ENCODE results near the gene SLC6A6.

SLC6A6 gene

DNA sequence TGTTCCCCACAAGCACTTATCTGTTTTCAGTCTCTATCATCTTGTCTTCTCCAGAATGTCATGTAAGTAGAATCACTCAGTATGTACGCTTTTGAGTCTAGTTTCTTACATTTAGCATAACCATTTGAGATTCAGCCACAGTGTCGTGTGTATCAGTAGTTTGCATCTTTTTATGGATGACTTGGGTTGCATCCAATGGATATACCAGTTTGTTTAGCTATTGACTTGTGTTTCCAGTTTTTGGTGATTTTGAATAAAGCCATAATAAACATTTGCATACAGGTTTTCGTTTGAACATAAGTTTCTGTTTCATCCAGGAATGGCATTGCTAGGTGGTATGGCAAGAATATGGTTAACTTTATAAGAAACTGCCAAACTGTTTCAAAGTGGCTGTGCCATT, 125.7 kb downstream of the SLC6A6 start:
- TF ChIP-seq, protein P1, sequence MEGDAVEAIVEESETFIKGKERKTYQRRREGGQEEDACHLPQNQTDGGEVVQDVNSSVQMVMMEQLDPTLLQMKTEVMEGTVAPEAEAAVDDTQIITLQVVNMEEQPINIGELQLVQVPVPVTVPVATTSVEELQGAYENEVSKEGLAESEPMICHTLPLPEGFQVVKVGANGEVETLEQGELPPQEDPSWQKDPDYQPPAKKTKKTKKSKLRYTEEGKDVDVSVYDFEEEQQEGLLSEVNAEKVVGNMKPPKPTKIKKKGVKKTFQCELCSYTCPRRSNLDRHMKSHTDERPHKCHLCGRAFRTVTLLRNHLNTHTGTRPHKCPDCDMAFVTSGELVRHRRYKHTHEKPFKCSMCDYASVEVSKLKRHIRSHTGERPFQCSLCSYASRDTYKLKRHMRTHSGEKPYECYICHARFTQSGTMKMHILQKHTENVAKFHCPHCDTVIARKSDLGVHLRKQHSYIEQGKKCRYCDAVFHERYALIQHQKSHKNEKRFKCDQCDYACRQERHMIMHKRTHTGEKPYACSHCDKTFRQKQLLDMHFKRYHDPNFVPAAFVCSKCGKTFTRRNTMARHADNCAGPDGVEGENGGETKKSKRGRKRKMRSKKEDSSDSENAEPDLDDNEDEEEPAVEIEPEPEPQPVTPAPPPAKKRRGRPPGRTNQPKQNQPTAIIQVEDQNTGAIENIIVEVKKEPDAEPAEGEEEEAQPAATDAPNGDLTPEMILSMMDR (IDR thresholded peaks at IDR 0.05; ENCODE audit: low read depth, low read length, missing control alignments), result no peak
- no peak overlapping the region for H3K4me3 ChIP-seq (replicated peaks; ENCODE audit: low read depth, low read length)
- no peak for DNase-seq (ENCODE audit: extremely low read depth, low read depth)

DNA sequence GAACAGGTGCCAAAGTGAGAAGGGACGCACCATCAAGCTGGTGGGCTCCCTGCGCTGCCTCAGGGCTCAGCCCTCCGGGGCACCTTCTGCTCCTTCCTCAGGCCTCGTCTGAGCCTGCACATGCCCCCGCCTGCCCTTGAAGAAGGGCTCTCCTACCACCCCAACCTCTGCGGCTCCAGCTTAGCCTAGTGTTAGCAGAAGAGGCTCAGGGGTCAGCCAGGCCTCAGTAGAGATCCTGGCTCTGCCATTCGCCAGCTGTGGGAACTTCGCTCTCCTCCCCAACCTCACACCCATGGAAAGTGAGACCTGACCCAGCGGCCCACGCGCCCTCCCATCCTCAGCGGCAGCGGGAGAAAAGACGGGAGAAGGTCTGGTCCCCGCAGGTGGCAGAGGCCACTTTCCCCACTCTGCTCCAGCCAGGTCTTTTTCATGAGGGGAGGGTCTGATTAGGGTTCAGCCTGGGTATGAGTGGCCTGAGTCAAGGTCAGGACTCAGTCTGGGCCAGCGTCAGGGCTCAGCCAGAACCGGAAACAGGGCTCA, 129.5 kb downstream of the SLC6A6 start:
- DNase-seq (ENCODE audit: extremely low read depth, low read depth), result no peak
- TF ChIP-seq, protein P1 (IDR thresholded peaks at IDR 0.05; ENCODE audit: low read depth, low read length, missing control alignments), result no peak
- H3K4me3 ChIP-seq (replicated peaks; ENCODE audit: low read depth, low read length), result no peak overlapping the region

DNA sequence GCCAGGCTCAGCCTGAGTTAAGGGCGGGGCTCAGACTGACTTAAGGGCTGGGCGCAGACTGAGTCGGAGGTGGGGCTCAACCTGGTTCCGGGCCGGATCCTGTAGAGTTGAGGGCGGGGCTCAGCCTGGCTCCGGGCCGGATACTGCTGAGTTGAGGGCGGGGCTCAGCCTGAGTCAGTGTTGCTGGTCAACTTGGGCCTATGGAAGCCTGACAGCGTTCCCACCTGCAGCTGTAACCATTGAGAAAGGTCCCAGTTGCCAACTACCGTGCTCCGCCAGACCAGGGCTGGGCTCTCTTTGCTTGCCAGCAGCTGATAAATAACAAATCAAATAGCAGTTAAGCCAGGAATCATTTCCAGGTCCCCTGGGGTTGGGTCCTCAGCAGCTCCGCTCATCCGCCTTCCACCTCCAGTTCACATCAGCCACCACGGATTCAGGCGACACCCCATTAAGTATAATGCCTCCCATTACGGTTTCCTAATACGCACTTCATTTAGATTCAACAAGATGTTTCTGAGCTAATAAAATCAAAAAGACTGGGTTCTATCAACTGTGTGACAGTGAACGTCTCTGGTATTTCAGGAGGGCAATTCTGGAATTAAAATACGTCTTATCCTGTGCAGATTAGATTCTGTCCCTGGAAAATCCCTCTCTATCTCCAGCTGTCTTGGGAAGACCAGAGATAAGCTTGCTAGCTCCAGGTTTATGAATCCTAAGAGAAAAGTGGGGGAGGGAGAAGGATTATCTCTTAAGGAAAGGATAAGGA, 130.5 kb downstream of the SLC6A6 start:
- TF ChIP-seq, protein P1 (IDR thresholded peaks at IDR 0.05; ENCODE audit: low read depth, low read length, missing control alignments), result no peak
- DNase-seq (ENCODE audit: extremely low read depth, low read depth), result no peak
- H3K4me3 ChIP-seq (replicated peaks; ENCODE audit: low read depth, low read length), result no peak overlapping the region

DNA sequence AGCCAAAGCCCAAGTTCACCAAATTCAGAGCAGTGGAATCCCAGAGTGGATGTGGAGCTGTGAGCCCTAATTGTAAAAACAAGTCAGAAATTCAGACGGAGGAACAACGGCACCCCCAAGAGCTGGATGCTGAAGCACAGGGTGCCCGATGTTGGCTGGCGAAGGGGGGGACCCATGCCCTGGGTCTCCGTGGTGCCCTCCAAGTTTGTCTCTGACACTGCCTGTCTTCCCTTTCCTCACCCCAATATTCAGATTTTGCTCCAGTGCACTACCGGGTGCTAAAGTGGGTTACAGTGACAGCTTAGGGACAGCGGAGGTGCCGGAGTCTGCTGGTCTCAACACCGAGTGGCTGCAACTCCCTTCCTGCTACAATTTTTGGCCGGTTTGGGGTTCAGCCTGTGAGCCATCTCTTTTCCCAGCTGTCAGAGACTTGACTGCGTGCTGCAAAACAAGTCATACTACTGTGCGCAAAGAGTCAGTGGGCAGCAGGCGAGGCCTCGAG, 131.1 kb downstream of the SLC6A6 start:
- TF ChIP-seq, protein P1 (IDR thresholded peaks at IDR 0.05; ENCODE audit: low read depth, low read length, missing control alignments), result no peak
- no peak overlapping the region for H3K4me3 ChIP-seq (replicated peaks; ENCODE audit: low read depth, low read length)
- DNase-seq (ENCODE audit: extremely low read depth, low read depth), result no peak

DNA sequence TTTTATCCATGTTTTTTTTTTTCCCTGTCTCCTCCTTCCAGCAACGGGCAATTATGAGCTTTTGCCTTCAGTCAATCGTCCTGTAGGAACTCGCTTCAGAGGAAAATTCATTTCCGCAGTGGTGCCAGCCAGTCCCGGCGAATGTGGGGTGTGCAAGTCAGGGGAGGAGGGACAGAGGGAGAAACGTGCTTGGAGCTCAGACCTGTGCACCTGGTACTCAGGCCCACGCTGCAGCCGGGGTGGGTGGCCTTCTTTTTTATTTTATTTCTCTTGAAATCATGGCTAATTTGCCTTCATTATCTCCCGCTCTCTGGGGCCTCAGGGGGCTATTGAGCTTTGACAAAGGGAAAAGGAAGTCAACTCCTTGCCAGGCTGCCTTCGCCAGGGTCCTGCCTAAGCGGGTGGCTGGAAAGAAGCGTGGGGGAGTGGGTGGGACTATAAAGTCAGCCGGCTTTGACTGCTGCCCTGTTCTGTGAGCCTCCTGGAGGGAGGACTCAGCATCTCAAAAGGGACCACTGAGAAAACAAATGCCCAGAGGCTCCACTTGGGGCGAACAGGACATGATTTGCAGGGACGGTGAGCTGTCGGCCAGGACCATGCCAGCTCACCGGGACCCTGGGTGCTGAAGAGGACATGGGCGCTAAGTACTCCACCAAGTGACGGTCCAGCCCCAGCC, 132.2 kb downstream of the SLC6A6 start:
- H3K4me3 ChIP-seq (replicated peaks; ENCODE audit: low read depth, low read length), result no peak overlapping the region
- no peak for DNase-seq (ENCODE audit: extremely low read depth, low read depth)
- TF ChIP-seq, protein P1 (IDR thresholded peaks at IDR 0.05; ENCODE audit: low read depth, low read length, missing control alignments), result no peak

DNA sequence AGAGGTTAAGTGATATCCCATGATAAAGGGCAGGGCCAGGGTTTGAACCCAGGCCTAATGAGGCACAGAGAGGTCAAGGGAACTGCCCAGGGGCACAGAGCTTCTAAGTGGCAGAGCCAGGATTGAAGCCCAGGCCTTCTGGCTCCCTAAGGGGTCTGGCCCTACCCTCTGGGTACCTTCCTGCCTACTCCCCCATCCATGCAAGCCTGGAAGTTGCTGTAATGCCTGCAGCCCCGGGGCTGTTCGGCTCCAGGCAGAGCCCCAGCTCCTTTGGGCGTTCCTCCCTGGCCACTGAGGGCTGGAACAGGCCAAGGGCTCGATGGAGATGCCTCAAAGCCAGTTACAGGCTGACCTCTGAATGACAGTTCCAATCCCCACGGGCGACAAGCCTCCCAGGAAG, 133.2 kb downstream of the SLC6A6 start:
- TF ChIP-seq, protein P1 (IDR thresholded peaks at IDR 0.05; ENCODE audit: low read depth, low read length, missing control alignments), result no peak
- no peak for DNase-seq (ENCODE audit: extremely low read depth, low read depth)
- H3K4me3 ChIP-seq (replicated peaks; ENCODE audit: low read depth, low read length), result no peak overlapping the region
